Activated CD8-positive, alpha-beta T cell treated with anti-CD3 and anti-CD28 coated beads, Interleukin-2, amount 10 ng/mL, durations not matched to agents 7 days and 5 days (primary cell): ENCODE measurements around the gene CEP57. TPM values are rescaled to one million over a fixed set of nuclear protein-coding genes. Genes with fewer than 3 reads are reported as not detected.
A peak's percentile ranks its signal among the peaks of the same experiment; 100 is the strongest.
"Not testable (repeated sequence)": the region's sequence is repeated elsewhere in the genome, so short reads cannot be mapped to it uniquely, and the experiment has no call there.

Source experiments
- ATAC-seq: fragments of 150-1000 bp; cut with Tn5 transposase; one replicate; pipeline ENCODE4 v1.10.0; 2021; ENCODE audit warnings: moderate library complexity
- CTCF ChIA-PET: fragments of 350-600 bp; sonication (Branson Sonifier 250); formaldehyde crosslinking; loops from one replicate; lab custom pipeline; 2021; ENCODE audit warnings: antibody characterized with exemption; lab: Charles Lee
- POLR2A ChIA-PET: fragments of 350-600 bp; sonication (Branson Sonifier 250); formaldehyde crosslinking; loops from one replicate; lab custom pipeline; 2021; ENCODE audit warnings: antibody characterized with exemption; lab: Charles Lee
- DNase-seq: peaks from one replicate; pipeline ENCODE4 v3.0.0-alpha.2; 2020
- H3K27ac Mint-ChIP-seq: one replicate; pipeline ENCODE4 v1.8.0; 2021; ENCODE audit warnings: mild to moderate bottlenecking, mixed read lengths
- H3K27me3 Mint-ChIP-seq: one replicate; pipeline ENCODE4 v1.8.0; 2021; ENCODE audit warnings: low read depth, mixed read lengths
- H3K36me3 Mint-ChIP-seq: one replicate; pipeline ENCODE4 v1.8.0; 2021; ENCODE audit warnings: low read depth, mixed read lengths
- H3K4me1 Mint-ChIP-seq: one replicate; pipeline ENCODE4 v1.8.0; 2021; ENCODE audit warnings: low read depth, mixed read lengths
- H3K4me3 Mint-ChIP-seq: one replicate; pipeline ENCODE4 v1.8.0; 2021; ENCODE audit warnings: mild to moderate bottlenecking, mixed read lengths
- H3K9me3 Mint-ChIP-seq: one replicate; pipeline ENCODE4 v1.8.0; 2022; ENCODE audit warnings: mixed read lengths; ENCODE audit not compliant: insufficient read depth
- total RNA-seq, 2 experiments: library from RNA; stranded (reverse); gene quantifications; one replicate each; pipeline ENCODE4 v1.2.3, GENCODE V29; 2021

The CEP57 gene
- total RNA-seq, 2 experiments from 2014 or later = 85.4 to 86.6 TPM

DNA sequence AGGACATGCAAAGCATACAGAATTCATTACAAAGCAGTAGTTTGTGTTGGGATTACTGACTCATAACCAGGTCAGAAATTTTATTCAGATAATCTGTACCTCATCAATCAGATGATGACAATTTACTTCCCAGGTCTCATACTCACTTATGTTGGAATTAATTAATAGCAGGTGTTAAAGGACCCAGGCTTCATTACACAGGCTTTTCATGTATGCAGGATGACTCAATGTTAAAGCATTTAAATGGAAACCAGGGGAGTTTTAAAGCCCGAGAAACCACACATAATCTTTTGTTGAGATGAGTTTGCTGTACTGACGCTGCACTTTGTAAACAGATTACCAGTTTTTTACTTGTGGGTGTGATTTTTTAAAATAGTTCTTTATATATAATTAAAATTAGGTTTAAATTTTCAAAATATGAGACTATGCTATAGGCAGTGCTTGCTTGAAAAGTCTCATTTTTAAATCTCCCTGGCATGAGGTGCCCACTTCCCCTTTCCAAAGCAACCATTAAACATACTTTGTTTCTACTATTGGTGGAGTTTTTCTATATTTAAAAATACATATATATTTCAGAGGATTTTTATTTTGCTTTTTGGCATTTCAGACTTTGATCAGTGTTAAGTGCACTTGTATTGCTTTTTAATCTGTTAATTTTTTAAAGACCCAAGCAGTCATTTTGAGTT lies 41.0 kb downstream of the CEP57 start:
- no peaks in the 10 kb centered on the region for H3K27me3 Mint-ChIP-seq
- no peak for DNase-seq
- no peaks in the 10 kb centered on the region for H3K4me1 Mint-ChIP-seq
- no peaks in the 10 kb centered on the region for H3K9me3 Mint-ChIP-seq
- ATAC-seq = no peak
- ChIA-PET CTCF (interaction anchor here (0.7 to 1.2 kb wide), 3 partner anchors 561 to 563 kb away, joined by 3 to 5 read pairs (median 4); no protein-coding TSS in a partner anchor), POLR2A (interaction anchor here (0.6 kb wide), 1 partner anchor 183 kb away, joined by 3 read pairs; no protein-coding TSS in a partner anchor)
- H3K27ac Mint-ChIP-seq = no peak overlapping the region
- no peak overlapping the region for H3K4me3 Mint-ChIP-seq
- H3K36me3 Mint-ChIP-seq = peaks cover 47% of the 10 kb centered on the region

DNA sequence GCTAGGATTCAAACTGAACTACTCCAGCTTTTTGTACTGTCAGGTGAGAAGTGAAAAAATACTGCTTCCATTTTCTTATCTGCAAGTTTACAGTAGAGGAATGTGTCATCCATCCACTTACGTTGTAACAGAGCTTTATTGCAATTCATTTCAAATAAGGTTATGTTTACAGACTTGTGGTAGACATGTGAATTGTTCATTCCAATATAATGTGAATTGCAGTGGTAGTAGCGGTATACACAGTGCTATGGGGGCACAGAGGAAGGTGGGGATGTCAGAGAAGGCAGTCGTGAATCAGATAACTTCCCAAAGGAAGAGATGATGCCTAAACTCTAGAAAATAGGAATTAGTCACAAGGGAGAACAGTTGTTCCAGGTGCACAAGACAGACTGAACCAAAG lies 42.5 kb downstream of the CEP57 start:
- Mint-ChIP-seq H3K36me3 (peaks cover 54% of the 10 kb centered on the region), H3K27ac (no peak overlapping the region), H3K4me3 (no peak overlapping the region), H3K4me1 (no peaks in the 10 kb centered on the region), H3K27me3 (no peaks in the 10 kb centered on the region), H3K9me3 (no peaks in the 10 kb centered on the region)
- no peak for DNase-seq
- ChIA-PET CTCF (interaction anchor here (0.9 to 1.3 kb wide), 5 partner anchors 41 to 593 kb away, joined by 3 to 4 read pairs (median 3); partner anchors contain the start of gene MAML2), POLR2A (no interaction called here)
- ATAC-seq = no peak

DNA sequence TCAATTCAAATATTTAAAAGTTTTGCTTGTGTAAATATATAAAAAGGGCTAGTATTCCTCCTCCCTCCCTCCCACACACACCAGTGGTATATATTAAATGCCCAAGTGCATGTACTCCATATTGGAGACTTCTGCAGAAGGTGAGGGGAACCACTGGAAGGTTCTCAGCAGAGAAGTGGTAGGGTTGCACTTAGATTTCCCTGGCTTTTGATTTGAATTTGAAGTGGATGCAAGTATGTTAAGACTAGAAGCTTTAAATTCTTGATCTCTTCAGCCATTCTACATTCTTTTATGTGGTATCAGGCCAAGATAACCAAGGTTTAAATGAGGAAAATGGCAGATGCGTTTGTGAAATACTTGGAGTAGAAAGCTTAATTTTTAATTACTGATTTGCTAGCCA lies 43.1 kb downstream of the CEP57 start:
- H3K36me3 Mint-ChIP-seq = peaks cover 53% of the 10 kb centered on the region
- no peaks in the 10 kb centered on the region for H3K4me1 Mint-ChIP-seq
- ChIA-PET POLR2A (interaction anchor here (1.0 kb wide), 1 partner anchor 44 kb away, joined by 3 read pairs; the partner anchor contains the start of gene FAM76B), CTCF (interaction anchor here (1.0 to 5.1 kb wide), 6 partner anchors 16 to 592 kb away, joined by 3 to 54 read pairs (median 3); partner anchors contain the start of gene MAML2)
- H3K27ac Mint-ChIP-seq = peak overlapping the region; percentile 53
- H3K4me3 Mint-ChIP-seq = no peak overlapping the region
- DNase-seq = no peak
- no peak for ATAC-seq
- no peaks in the 10 kb centered on the region for H3K27me3 Mint-ChIP-seq
- H3K9me3 Mint-ChIP-seq = no peaks in the 10 kb centered on the region

DNA sequence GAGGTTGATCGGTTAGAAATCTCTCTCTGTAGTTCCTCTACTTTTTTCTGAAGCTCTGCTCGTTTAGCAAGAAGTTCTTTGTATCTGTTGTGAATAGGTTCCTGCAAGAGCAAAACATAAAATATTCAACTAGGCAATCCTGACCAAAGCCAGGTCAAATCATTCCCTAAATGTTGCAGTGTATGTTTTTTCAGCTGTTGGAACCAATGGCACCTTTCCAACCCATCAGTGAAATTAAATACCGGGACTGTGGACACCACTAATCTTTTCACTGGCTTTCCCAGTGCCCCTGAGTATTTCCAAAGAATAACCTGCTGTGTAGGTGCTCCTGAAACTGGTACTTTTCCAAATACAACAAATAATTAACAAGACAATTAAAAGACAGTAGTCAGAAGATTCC lies 45.1 kb downstream of the CEP57 start:
- Mint-ChIP-seq H3K9me3 (no peaks in the 10 kb centered on the region), H3K36me3 (peaks cover 58% of the 10 kb centered on the region), H3K4me1 (no peaks in the 10 kb centered on the region), H3K27ac (no peak overlapping the region), H3K4me3 (no peak overlapping the region), H3K27me3 (no peaks in the 10 kb centered on the region)
- no peak for DNase-seq
- ChIA-PET POLR2A (no interaction called here), CTCF (interaction anchor here (0.9 to 5.1 kb wide), 22 partner anchors 8 to 630 kb away, joined by 3 to 54 read pairs (median 6); partner anchors contain the start of genes CCDC82, CEP57, FAM76B and JRKL)
- no peak for ATAC-seq

DNA sequence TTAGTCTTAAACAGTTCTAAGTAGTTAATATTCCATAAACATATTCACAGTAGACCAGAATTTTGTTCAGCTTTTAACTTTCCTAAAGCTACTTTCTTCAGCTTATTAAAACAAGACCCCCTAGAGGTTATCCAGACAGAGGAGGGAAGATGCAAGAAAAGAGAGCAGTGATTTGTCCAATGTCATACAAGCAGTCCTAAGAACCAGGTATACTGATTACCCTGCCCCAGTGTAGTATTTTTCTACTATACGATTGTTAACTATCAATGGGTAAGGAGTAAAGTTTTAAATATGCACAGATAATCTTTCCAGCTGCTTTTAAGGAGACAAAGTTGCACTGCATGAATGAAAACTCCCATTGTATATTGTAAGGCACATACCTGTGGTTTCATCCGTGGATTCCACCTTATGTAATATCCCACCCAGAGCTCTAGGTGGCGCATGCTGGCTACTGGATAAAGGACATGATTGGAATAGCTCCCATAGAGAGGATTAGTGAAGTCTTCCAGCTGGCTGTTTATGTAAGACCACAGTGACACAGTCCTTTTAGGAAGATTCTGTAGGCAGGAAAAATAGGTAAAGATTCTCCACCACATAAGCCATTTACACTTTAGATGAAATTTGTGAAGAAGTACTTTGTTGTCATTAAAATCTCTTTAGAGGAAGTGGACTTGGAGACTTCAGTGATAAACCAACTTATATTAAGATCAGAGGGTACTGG lies 45.6 kb downstream of the CEP57 start:
- Mint-ChIP-seq H3K27me3 (no peaks in the 10 kb centered on the region), H3K27ac (no peak overlapping the region), H3K36me3 (peaks cover 57% of the 10 kb centered on the region), H3K4me3 (no peak overlapping the region), H3K9me3 (no peaks in the 10 kb centered on the region), H3K4me1 (no peaks in the 10 kb centered on the region)
- ChIA-PET CTCF (interaction anchor here (0.8 to 5.1 kb wide), 27 partner anchors 9 to 631 kb away, joined by 3 to 54 read pairs (median 5); partner anchors contain the start of genes CCDC82, CEP57, FAM76B and JRKL), POLR2A (interaction anchor here (0.5 kb wide), 1 partner anchor 498 kb away, joined by 3 read pairs; no protein-coding TSS in a partner anchor)
- peak; percentile 65 for DNase-seq
- peak; percentile 78 for ATAC-seq

DNA sequence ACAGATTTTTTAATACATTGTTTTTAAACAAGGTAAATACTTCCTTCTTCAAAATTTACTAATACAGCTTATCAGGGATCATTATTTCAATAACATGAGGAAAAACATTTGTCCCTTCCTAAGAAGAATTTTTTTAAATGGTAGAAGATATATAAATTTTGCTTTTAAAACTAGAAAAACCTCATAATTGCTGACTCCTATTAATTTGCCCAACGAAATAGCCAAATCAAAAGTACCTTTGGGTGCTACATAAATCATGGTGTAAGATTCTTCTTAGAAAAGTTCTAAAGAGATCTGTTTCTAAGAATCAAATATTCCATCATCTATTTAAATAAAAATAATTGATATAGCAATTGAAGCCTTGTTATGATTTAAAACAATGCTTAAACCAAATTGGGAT lies 54.9 kb downstream of the CEP57 start:
- ChIA-PET POLR2A (no interaction called here), CTCF (interaction anchor here (0.6 to 3.7 kb wide), 4 partner anchors 10 to 548 kb away, joined by 3 to 19 read pairs (median 4); partner anchors contain the start of gene MAML2)
- ATAC-seq (no peak), DNase-seq (no peak)
- Mint-ChIP-seq H3K27ac (no peak overlapping the region), H3K27me3 (no peaks in the 10 kb centered on the region), H3K4me1 (no peaks in the 10 kb centered on the region), H3K36me3 (peaks cover 30% of the 10 kb centered on the region), H3K9me3 (no peaks in the 10 kb centered on the region), H3K4me3 (no peak overlapping the region)

DNA sequence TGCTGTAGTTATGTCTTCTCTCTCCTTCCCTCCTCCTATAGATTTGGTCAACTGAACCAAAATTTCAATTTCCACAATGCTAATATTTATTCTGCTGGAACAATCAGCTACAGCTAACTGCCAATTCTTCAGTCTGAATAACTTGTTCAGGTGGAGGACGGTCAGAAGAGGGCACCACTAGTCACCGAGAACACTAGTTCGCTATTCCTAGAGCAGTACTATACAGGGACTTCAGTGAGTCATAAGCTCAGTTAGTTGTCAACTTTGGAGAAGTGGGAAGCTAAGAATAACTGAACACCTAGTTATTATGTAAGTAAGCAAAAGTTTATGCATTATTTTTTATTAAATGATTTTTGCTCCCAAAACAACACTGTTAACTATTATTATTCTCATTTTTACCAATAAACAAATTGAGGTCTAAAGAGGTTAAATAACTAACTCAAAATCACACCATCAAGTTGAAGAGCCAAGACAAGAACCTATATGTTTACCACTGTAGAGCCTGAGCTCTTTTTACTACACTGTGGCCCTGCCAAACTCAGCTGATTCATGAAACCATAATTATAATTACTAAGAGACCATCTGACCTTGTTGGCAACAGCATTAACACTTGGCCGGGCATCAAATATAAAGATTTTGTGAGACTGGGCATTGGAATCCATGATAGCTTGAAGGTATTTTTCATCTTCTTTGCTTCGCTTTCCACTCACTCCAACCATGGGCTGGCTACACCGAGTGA lies 59.0 kb downstream of the CEP57 start:
- CTCF ChIA-PET = interaction anchor here (0.7 to 2.7 kb wide), 16 partner anchors 10 to 586 kb away, joined by 3 to 18 read pairs (median 4); partner anchors contain the start of genes CCDC82, JRKL and MAML2
- Mint-ChIP-seq H3K27me3 (no peaks in the 10 kb centered on the region), H3K4me1 (peaks cover 2% of the 10 kb centered on the region), H3K9me3 (no peaks in the 10 kb centered on the region), H3K36me3 (peaks cover 17% of the 10 kb centered on the region), H3K4me3 (no peak overlapping the region), H3K27ac (no peak overlapping the region)
- peak; percentile 29 for DNase-seq
- no peak for ATAC-seq
- POLR2A ChIA-PET = no interaction called here

DNA sequence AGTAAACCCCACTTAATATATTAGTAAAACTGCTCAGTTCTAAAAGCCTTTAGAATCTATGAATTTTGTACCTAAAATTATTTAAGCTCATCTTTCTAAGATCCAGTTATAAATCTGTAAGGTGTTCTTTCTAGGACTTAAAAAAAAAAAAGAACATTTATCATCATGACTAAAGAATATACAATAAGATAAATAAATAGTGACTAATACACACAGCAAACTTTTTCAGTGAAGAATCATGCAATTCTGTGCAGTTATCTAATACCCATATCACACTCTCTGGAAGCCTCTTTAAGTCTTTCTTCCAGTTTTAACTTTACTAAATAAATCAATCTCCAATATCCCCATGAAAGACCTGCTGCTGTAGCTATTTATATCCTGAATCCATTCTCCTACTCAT lies 59.8 kb downstream of the CEP57 start:
- Mint-ChIP-seq H3K4me1 (peaks cover 2% of the 10 kb centered on the region), H3K27ac (no peak overlapping the region), H3K9me3 (no peaks in the 10 kb centered on the region), H3K27me3 (no peaks in the 10 kb centered on the region), H3K4me3 (no peak overlapping the region), H3K36me3 (peaks cover 13% of the 10 kb centered on the region)
- POLR2A ChIA-PET = no interaction called here
- DNase-seq (no peak), ATAC-seq (no peak)
- CTCF ChIA-PET = interaction anchor here (0.7 to 2.7 kb wide), 8 partner anchors 16 to 585 kb away, joined by 3 to 18 read pairs (median 4); partner anchors contain the start of gene MAML2

DNA sequence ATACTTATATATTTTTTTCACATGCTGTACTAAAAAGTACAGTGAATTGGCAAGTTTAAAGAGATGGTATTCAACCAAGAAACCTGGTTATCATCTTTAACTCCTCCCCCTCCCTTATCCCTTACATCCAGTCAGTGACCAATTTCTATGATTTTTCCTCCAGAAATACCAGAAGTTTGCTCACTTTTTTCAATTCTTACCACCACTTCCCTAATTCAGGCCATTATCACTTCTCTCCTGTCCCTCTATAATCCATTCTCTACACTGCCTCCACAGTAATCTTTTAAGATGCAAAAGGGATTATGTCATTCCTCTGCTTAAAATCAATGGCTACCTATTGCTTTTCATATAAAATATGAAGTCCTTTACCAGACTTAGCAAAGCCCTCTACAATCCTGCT lies 62.8 kb downstream of the CEP57 start:
- CTCF ChIA-PET = interaction anchor here (0.6 kb wide), 1 partner anchor 490 kb away, joined by 3 read pairs; the partner anchor contains the start of gene MAML2
- no peaks in the 10 kb centered on the region for H3K27me3 Mint-ChIP-seq
- H3K4me3 Mint-ChIP-seq = no peak overlapping the region
- H3K4me1 Mint-ChIP-seq = peaks cover 2% of the 10 kb centered on the region
- H3K9me3 Mint-ChIP-seq = no peaks in the 10 kb centered on the region
- no peak overlapping the region for H3K27ac Mint-ChIP-seq
- POLR2A ChIA-PET = no interaction called here
- no peak for ATAC-seq
- DNase-seq = no peak
- peaks cover 9% of the 10 kb centered on the region for H3K36me3 Mint-ChIP-seq

DNA sequence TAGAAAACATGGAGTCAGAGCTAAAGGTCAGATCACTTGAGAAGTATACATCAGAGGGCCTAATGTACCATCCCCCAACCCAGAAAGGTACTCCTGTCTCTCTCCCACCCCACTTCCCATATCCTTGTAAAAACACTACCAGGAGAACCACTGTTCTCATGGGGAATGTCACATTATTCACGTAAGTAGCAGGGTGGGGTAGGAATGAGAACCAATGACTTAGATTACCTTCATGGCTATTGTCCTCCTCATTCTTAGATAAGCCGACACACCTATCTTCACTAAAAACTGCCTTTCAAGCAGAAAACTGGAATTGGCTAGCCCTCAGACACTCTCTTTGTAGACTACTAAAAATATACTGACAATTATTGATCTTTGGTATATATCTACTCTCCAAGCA lies 63.6 kb downstream of the CEP57 start:
- H3K4me1 Mint-ChIP-seq = peaks cover 2% of the 10 kb centered on the region
- ATAC-seq (no peak), DNase-seq (no peak)
- H3K27me3 Mint-ChIP-seq = no peaks in the 10 kb centered on the region
- POLR2A ChIA-PET = interaction anchor here (0.6 kb wide), 1 partner anchor 31 kb away, joined by 3 read pairs; no protein-coding TSS in a partner anchor
- H3K4me3 Mint-ChIP-seq = no peak overlapping the region
- no peaks in the 10 kb centered on the region for H3K9me3 Mint-ChIP-seq
- peaks cover 5% of the 10 kb centered on the region for H3K36me3 Mint-ChIP-seq
- H3K27ac Mint-ChIP-seq = no peak overlapping the region
- CTCF ChIA-PET = interaction anchor here (0.6 kb wide), 1 partner anchor 489 kb away, joined by 3 read pairs; the partner anchor contains the start of gene MAML2

DNA sequence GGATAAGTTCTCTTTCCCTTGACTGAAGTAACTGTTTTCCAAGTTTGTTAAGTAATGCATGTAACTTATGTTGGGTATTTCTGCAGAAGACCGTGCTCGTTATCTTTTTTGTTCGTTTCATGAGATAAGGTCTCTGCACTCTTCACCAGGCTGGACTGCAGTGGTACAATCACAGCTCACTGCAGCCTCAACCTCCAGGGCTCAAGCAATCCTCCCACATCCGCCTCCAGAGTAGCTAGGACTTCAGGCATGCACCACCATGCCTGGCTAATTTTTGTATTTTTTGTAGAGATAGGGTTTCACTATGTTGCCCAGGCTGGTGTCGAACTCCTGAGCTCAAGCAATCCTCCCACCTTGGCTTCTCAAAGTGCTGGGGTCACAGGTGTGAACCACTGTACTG lies 64.1 kb downstream of the CEP57 start:
- DNase-seq, H3K4me1 Mint-ChIP-seq, H3K27me3 Mint-ChIP-seq, H3K4me3 Mint-ChIP-seq, H3K9me3 Mint-ChIP-seq, CTCF ChIA-PET, H3K36me3 Mint-ChIP-seq, H3K27ac Mint-ChIP-seq, ATAC-seq: not testable (repeated sequence)
- POLR2A ChIA-PET = interaction anchor here (0.6 kb wide), 1 partner anchor 31 kb away, joined by 3 read pairs; no protein-coding TSS in a partner anchor
